Activated naive CD4-positive, alpha-beta T cell (primary cell): ENCODE results near the gene SLC66A2.
"Not testable (repeated sequence)": the region's sequence is repeated elsewhere in the genome, so short reads cannot be mapped to it uniquely, and the experiment has no call there.

ENCODE experiments used
- DNase-seq, 4 experiments: peaks; one replicate each; lab custom pipeline; 2025; lab: John Stamatoyannopoulos, UW

The SLC66A2 gene

GRCh38 chr18:79879566-79879965 lies 71.9 kb downstream of the SLC66A2 start:
- DNase-seq: no peak

GRCh38 chr18:79878741-79879378 lies 72.6 kb downstream of the SLC66A2 start:
- no peak for DNase-seq

GRCh38 chr18:79878246-79878645 lies 73.2 kb downstream of the SLC66A2 start:
- DNase-seq: not testable (repeated sequence)

- DNase-seq: no peak
These were observed 74.0 kb downstream of the SLC66A2 start for GRCh38 chr18:79877163-79878091.

- no peak for DNase-seq
These were observed 75.0 kb downstream of the SLC66A2 start for GRCh38 chr18:79876497-79876896.

- DNase-seq: no peak
These were observed 75.5 kb downstream of the SLC66A2 start for GRCh38 chr18:79875931-79876461.

GRCh38 chr18:79875531-79875919 lies 75.9 kb downstream of the SLC66A2 start:
- DNase-seq: no peak

- no peak for DNase-seq
These were observed 76.6 kb downstream of the SLC66A2 start for GRCh38 chr18:79874553-79875530.

- DNase-seq: no peak
These were observed 77.9 kb downstream of the SLC66A2 start for GRCh38 chr18:79873449-79874110.

- DNase-seq: no peak
These were observed 78.7 kb downstream of the SLC66A2 start for GRCh38 chr18:79872527-79873444.

- no peak for DNase-seq
These were observed 79.9 kb downstream of the SLC66A2 start for GRCh38 chr18:79871481-79872091.

GRCh38 chr18:79871026-79871390 lies 80.4 kb downstream of the SLC66A2 start:
- no peak for DNase-seq

GRCh38 chr18:79870301-79871025 lies 81.0 kb downstream of the SLC66A2 start:
- no peak for DNase-seq

GRCh38 chr18:79869591-79870300 lies 81.7 kb downstream of the SLC66A2 start:
- no peak for DNase-seq

- DNase-seq: no peak
These were observed 82.5 kb downstream of the SLC66A2 start for GRCh38 chr18:79868811-79869541.

GRCh38 chr18:79868168-79868784 lies 83.2 kb downstream of the SLC66A2 start:
- DNase-seq: no peak

GRCh38 chr18:79867666-79868065 lies 83.8 kb downstream of the SLC66A2 start:
- DNase-seq: no peak
